ENCODE data around the gene OGFOD1.

DNA sequence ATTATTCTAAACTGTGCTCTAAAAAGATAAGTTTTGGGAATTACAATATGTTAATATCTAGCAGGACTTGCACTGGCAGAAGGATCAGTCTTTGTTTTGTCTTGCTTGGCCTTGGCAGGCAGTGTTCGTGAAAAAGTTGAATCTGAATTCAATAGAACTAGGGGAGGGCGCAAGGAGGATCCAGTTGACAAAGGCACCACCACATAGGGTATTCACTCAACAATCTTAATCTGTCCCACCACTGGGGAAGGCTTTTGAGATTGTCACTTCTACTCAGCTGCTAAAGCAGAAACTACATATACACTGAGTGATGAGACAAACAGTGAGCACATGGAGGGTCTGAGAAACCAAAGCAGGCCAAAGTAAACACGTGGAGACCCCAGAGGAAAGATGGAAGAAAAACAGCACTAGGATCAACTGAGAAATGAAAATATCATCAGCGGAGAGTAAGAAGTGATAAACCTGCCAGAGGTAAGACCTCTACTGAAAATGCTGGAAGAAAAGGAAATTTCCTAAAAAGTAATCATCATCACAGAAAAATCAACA, 28.4 kb upstream of the OGFOD1 start:
- TF ChIP-seq, protein P1, sequence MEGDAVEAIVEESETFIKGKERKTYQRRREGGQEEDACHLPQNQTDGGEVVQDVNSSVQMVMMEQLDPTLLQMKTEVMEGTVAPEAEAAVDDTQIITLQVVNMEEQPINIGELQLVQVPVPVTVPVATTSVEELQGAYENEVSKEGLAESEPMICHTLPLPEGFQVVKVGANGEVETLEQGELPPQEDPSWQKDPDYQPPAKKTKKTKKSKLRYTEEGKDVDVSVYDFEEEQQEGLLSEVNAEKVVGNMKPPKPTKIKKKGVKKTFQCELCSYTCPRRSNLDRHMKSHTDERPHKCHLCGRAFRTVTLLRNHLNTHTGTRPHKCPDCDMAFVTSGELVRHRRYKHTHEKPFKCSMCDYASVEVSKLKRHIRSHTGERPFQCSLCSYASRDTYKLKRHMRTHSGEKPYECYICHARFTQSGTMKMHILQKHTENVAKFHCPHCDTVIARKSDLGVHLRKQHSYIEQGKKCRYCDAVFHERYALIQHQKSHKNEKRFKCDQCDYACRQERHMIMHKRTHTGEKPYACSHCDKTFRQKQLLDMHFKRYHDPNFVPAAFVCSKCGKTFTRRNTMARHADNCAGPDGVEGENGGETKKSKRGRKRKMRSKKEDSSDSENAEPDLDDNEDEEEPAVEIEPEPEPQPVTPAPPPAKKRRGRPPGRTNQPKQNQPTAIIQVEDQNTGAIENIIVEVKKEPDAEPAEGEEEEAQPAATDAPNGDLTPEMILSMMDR (optimal IDR thresholded peaks at IDR 0.05 in 1 of 3, IDR thresholded peaks at IDR 0.05 in 1 of 3, conservative IDR thresholded peaks at IDR 0.05 in 1 of 3; ENCODE audit: extremely low read depth in 1 of 3, insufficient read depth in 2 of 3, low read length in 3 of 3), result no peak
- no peak for TF ChIP-seq EZH2 (IDR thresholded peaks at IDR 0.05; ENCODE audit: low read length)
